MM.1S (cell line): Measurements from ENCODE around the gene GABBR1.

Source experiments
- DNase-seq: peaks from one replicate; pipeline ENCODE4 v3.0.0-alpha.2; 2015
- H2AFZ ChIP-seq: fragments of 300-600 bp; sonication (generic); 2 replicates; pipeline ENCODE4 v1.6.0; 2016; ENCODE audit warnings: antibody characterized with exemption, low read length
- H3F3A ChIP-seq: fragments of 300-600 bp; sonication (generic); 2 replicates; pipeline ENCODE4 v1.6.1; 2016; ENCODE audit warnings: mild to moderate bottlenecking, antibody characterized with exemption, low read length, moderate library complexity, mixed read lengths; ENCODE audit not compliant: insufficient read depth
- H3K27ac ChIP-seq: fragments of 300-600 bp; sonication (generic); 2 replicates; pipeline ENCODE4 v1.5.1; 2016; ENCODE audit warnings: mild to moderate bottlenecking, low read length
- H3K27me3 ChIP-seq: fragments of 300-600 bp; sonication (generic); replicated peaks from 2 replicates; pipeline ENCODE4 v1.6.0; 2016; ENCODE audit warnings: low read length; ENCODE audit not compliant: insufficient read depth
- H3K36me3 ChIP-seq: fragments of 300-600 bp; sonication (generic); replicated peaks from 2 replicates; pipeline ENCODE4 v1.6.1; 2016; ENCODE audit warnings: mild to moderate bottlenecking, low read length, mixed read lengths; ENCODE audit not compliant: insufficient read depth
- H3K4me1 ChIP-seq: fragments of 300-600 bp; sonication (generic); 2 replicates; pipeline ENCODE4 v1.6.1; 2016; ENCODE audit warnings: low read length, mixed read lengths
- H3K4me2 ChIP-seq: fragments of 300-600 bp; sonication (generic); 2 replicates; pipeline ENCODE4 v1.6.0; 2016; ENCODE audit warnings: low read depth, low read length
- H3K4me3 ChIP-seq: fragments of 300-600 bp; sonication (generic); 2 replicates; pipeline ENCODE4 v1.5.1; 2016; ENCODE audit warnings: low read length, mixed read lengths
- H3K79me2 ChIP-seq: fragments of 300-600 bp; sonication (generic); 2 replicates; pipeline ENCODE4 v1.6.1; 2016; ENCODE audit warnings: mixed run types, low read length, mixed read lengths
- H3K9ac ChIP-seq: fragments of 300-600 bp; sonication (generic); 2 replicates; pipeline ENCODE4 v1.6.1; 2016; ENCODE audit warnings: low read length, mixed read lengths
- H3K9me2 ChIP-seq: fragments of 300-600 bp; sonication (generic); replicated peaks from 2 replicates; pipeline ENCODE4 v1.6.1; 2016; ENCODE audit warnings: mild to moderate bottlenecking, low read length, mixed read lengths; ENCODE audit not compliant: insufficient read depth
- H3K9me3 ChIP-seq: fragments of 300-600 bp; sonication (generic); replicated peaks from 2 replicates; pipeline ENCODE4 v1.6.1; 2016; ENCODE audit warnings: mild to moderate bottlenecking, low read length, mixed read lengths; ENCODE audit not compliant: insufficient read depth
- H4K20me1 ChIP-seq: fragments of 300-600 bp; sonication (generic); 2 replicates; pipeline ENCODE4 v1.6.1; 2016; ENCODE audit warnings: mild to moderate bottlenecking, low read length, moderate library complexity, mixed read lengths; ENCODE audit not compliant: insufficient read depth
- CTCF ChIP-seq: fragments of 300-600 bp; sonication (generic); IDR thresholded peaks from 2 replicates; pipeline ENCODE4 v1.5.1; 2016; ENCODE audit warnings: antibody characterized with exemption, low read length, mixed read lengths
- EZH2 ChIP-seq: fragments of 300-600 bp; sonication (generic); optimal IDR thresholded peaks from 2 replicates; pipeline ENCODE3; 2017; ENCODE audit warnings: low read depth, mild to moderate bottlenecking, antibody characterized with exemption, low read length, mixed read lengths
- EZH2phosphoT487 ChIP-seq: fragments of 300-600 bp; sonication (generic); IDR thresholded peaks from 2 replicates; pipeline ENCODE4 v1.6.1; 2018; ENCODE audit warnings: antibody characterized with exemption, low read length

GABBR1 gene

GRCh38 chr6:29517245-29517644 is 115.7 kb downstream of the GABBR1 start:
- TF ChIP-seq EZH2: no peak
- TF ChIP-seq CTCF: no peak
- no peak for TF ChIP-seq EZH2phosphoT487
- no peaks in the 10 kb centered on the region for H3K27me3 ChIP-seq
- no peaks in the 10 kb centered on the region for H3F3A ChIP-seq
- no peaks in the 10 kb centered on the region for H3K36me3 ChIP-seq
- H3K4me1 ChIP-seq: no peaks in the 10 kb centered on the region
- H3K9me2 ChIP-seq: no peaks in the 10 kb centered on the region
- H3K4me2 ChIP-seq: no peak overlapping the region
- H3K9me3 ChIP-seq: no peaks in the 10 kb centered on the region
- H3K9ac ChIP-seq: no peak overlapping the region
- no peaks in the 10 kb centered on the region for H4K20me1 ChIP-seq
- no peak for DNase-seq
- H2AFZ ChIP-seq: no peak overlapping the region
- H3K4me3 ChIP-seq: no peak overlapping the region
- H3K27ac ChIP-seq: no peak overlapping the region
- no peaks in the 10 kb centered on the region for H3K79me2 ChIP-seq

- H2AFZ ChIP-seq: no peak overlapping the region
- peak overlapping the region; percentile 19 for H3K4me2 ChIP-seq
- no peaks in the 10 kb centered on the region for H3K4me1 ChIP-seq
- H3K9me2 ChIP-seq: no peaks in the 10 kb centered on the region
- DNase-seq: peak; percentile 77
- TF ChIP-seq EZH2 (no peak), CTCF (no peak), EZH2phosphoT487 (no peak)
- no peaks in the 10 kb centered on the region for H3K79me2 ChIP-seq
- no peaks in the 10 kb centered on the region for H3K36me3 ChIP-seq
- H3K4me3 ChIP-seq: no peak overlapping the region
- no peak overlapping the region for H3K9ac ChIP-seq
- no peaks in the 10 kb centered on the region for H3K9me3 ChIP-seq
- no peaks in the 10 kb centered on the region for H4K20me1 ChIP-seq
- no peak overlapping the region for H3K27ac ChIP-seq
- H3K27me3 ChIP-seq: no peaks in the 10 kb centered on the region
- no peaks in the 10 kb centered on the region for H3F3A ChIP-seq
Measured at GRCh38 chr6:29516108-29516507, 116.9 kb downstream of the GABBR1 start.

- TF ChIP-seq EZH2: no peak
- no peak for TF ChIP-seq CTCF
- TF ChIP-seq EZH2phosphoT487: no peak
- Histone ChIP-seq H3K9me2 (no peaks in the 10 kb centered on the region), H3F3A (no peaks in the 10 kb centered on the region), H3K9me3 (no peaks in the 10 kb centered on the region), H3K4me3 (no peak overlapping the region), H3K4me1 (peaks cover 9% of the 10 kb centered on the region), H3K79me2 (no peaks in the 10 kb centered on the region), H3K36me3 (no peaks in the 10 kb centered on the region), H3K27ac (no peak overlapping the region), H3K27me3 (no peaks in the 10 kb centered on the region), H2AFZ (no peak overlapping the region), H3K4me2 (no peak overlapping the region), H3K9ac (no peak overlapping the region), H4K20me1 (no peaks in the 10 kb centered on the region)
- no peak for DNase-seq
Measured at GRCh38 chr6:29510746-29511300, 122.2 kb downstream of the GABBR1 start.
